GM18526 (cell line): ENCODE data around the gene B9D1.

Source experiments
- POLR2A ChIP-seq: IDR thresholded peaks from 3 replicates; pipeline ENCODE4 v1.6.1; 2011; ENCODE audit not compliant: insufficient read length; ENCODE audit errors: extremely low read depth

B9D1 gene

DNA sequence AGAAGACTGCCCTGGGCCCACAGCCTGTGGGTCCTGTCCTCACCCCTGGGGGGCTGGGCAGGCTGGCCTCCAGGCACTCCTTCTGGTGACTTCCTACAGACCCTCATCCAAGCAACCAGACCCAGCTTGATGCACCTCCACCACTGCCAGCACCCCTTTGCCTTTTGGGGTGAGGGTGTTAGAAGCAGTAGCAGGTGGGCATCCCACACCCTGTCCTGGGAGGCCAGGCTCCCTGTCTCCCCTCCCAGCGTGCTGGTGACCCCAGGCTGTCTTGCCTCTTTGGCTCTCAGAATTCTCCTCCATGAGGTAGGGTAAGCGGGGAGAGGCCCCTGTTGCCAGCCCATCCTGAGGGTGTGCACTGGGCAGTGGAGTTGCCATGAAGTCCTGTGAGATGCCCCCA, 33.4 kb downstream of the B9D1 start:
- no peak for TF ChIP-seq POLR2A

DNA sequence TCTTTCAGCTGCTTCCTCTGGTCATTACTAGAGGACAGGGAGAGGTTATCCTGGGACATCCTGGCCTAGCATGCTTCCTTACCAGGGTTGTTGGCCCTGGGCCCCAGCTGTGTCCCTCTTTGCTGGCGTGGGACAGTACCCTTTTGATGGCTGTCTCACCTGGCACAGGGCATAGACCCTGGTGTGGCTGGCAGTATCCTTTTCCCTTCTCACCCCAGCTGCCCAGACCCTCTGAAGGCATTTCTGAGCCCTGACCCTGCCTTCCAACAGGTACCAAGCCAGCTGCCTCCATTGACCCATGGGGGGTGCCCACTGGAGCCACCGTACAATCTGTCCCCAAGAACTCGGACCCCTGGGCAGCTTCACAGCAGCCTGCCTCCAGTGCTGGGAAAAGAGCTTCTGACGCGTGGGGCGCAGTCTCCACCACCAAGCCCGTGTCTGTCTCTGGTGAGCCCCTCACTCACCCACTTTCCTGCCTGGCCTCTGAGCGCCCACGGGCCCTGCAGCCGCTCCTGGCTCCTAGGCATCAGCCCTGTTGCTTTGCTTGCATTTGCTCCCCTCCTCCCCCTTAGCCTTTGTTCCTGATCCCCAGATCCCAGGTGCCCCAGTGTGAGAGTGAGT, 34.0 kb downstream of the B9D1 start:
- no peak for TF ChIP-seq POLR2A

DNA sequence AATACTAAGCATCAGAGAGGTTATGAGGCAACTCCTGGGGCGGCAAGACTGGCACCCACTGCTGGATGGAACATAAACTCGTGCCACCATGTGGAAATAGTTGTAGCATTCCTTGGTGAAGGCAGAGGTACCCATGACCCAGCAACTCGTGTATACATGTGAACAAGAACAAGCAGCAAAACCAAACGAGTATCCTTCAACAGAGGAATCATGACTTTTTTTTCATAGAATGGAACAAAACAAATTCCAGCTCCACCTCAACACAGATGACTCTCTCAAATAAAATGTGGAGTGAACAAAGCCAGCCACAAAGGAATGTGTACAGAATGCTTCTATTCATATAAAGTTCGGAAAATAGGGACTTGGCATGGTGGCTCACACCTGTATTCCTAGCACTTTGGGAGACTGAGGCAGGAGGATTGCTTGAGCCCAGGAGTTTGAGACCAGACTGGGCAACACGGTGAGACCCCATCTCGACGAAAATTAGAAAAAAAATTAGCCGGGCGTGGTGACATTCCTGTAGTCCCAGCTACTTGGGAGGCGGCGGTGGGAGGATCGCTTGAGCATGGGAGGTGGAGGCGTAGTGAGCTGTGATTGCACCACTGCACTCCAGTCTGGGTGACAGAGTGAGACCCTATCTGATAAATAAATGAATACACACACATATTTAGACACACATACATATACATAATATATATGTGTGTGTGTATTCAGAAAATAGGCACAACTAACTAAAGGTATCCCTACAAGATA, 35.3 kb downstream of the B9D1 start:
- TF ChIP-seq POLR2A: no peak

DNA sequence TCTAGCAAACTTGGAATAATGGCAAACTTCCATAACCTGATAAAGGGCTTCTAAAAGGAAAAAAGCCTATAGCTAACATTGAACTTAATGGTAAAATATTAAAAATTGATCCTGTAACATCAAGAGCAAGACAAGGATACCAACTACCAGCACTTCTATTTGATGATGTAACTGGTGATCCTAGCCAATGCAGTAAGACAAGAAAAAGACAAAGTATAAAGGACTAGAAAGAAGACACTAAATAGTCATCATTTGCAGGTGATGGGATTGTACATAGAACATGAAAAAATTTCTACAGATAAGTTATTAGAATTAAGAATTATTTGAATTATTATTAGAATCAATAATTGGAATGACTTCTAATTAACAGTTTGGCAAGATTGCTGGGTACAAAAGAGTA, 37.0 kb downstream of the B9D1 start:
- no peak for TF ChIP-seq POLR2A

DNA sequence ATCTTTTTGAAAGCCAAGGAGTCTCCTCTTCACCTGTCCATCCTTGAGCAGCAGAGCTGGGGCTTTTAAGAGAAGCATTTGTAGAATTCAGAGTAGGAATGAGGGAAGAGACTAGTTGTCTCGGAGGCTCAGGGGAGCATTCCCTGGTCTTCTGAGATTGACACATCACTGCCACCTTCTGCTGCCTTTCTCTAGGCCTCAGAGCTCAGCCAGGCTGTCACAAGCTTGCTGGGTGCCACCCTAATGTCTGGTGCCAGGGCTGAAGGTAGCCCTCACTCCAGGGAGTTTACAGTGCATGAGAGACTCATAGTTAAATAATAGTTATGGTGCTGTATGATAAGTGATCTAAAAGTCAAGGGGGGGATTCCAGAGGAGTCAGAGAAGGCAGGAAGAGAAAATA, 39.7 kb downstream of the B9D1 start:
- TF ChIP-seq POLR2A: no peak

DNA sequence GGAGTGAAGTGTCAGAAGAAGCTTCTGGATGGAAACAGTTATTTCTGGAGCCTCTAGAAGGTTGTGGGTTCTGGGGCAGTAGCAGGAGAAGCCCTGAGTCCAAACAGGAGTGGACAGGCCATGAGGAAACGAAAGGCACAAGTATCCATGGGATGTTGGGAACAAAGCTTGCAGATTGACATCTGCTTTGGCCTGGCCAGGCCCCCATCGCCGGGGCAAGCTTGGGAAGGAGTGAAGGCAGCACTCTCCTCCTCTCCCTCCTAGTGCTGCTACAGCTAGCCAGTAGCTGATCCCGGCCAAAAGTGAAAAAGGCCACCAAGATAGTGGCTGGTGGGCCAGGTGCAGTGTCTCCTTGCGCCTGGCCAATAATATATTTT, 40.4 kb downstream of the B9D1 start:
- no peak for TF ChIP-seq POLR2A

DNA sequence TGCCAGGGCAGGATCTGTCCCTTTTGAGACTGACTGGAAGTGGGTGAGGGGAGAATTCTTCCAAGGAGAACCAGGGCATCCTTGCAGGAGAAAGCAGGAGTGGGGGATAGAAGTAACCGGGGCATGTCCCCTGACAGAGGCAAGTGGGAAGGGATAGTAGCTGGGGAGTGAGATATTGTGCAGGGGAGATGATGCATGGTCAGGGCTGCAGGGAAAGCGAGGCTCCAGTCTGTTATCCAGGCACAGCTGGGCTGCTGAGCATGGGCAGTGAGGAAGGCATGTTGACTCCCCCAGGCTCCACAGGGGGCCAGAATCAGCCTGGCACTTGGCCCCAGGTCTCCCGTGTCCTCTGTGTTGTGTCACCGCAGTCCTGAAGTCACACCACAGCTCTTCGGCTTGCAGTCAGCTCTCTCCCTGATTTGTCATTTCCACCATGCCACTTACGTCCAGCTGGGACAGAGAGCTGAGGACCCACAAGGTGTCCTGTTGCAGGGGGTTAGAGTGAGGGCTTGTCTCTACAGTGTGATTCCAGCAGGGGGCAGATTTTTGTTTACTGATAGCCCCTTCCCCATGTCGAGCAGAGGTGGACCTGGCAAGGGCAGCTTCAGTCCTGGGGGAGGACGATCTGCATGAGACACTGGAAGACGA, 40.9 kb downstream of the B9D1 start:
- TF ChIP-seq POLR2A: no peak

DNA sequence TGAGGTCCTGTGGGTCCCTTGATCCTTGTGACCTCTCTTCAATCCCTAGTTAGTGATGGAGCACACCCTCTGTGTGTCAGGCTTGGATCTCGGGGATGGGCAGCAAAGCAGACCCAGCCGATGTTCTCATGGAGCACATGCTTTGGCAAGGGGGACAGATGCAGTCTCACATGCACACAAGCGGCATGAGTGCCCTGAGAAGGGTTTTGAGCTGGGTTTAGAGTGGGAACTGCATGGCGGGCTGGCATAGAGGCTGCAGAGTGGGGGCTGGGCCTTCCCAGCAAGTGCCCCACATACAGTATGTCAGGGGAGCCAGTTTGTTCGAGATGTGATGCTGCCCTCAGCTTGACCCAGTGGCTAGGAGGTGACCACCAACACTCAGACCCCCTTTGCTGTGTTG, 41.6 kb downstream of the B9D1 start:
- no peak for TF ChIP-seq POLR2A

DNA sequence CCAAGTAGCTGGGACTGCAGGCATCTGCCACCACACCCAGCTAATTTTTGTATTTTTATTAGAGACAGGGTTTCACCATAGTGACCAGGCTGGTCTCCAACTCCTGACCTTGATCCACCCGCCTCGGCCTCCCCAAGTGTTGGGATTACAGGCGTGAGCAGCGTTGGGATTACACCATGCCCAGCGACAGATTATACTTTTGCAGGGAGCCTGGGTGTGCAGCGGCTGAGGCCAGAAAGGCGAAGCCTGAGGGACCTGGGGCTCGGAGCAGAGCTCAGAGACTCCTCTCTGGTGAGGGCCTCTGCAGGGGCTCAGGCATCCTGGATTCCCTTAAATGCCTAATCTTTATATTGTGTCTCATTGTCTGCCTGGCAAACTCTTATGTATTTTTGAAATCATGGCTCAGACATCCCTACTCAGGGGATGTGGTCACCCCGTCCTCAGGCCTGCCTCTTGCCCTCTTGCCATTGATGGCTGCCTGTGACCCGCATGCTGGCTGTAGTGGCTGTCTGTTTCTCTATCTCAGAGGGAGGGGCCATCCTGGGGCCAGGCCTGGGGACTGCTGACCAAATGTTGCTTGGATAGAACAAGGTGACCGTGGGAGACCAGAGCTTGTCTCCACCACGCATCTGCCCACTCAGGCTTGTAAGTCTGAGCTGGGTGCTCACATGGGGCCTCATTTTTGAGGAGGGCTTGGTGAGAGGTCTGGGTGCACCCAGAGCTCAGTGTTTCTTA, 42.6 kb downstream of the B9D1 start:
- TF ChIP-seq POLR2A: no peak

DNA sequence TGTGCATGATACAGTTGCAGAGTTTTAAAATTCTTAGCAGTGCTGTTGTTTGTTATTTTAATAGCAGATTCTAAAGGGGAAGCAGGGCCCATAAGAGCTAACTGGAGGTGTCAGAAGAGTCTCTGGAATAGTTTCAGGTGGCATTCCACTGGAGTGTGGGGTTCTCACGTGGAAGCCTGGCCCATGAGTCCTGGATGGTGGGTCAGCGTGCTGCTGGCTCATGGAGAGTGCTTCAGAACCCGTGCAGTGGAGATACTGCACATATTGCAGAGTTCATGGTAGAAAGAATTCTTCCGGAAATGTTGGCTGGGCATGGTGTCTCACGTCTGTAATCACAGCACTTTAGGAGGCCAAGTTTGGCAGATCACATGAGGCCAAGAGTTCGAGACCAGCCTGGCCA, 43.9 kb downstream of the B9D1 start:
- no peak for TF ChIP-seq POLR2A

DNA sequence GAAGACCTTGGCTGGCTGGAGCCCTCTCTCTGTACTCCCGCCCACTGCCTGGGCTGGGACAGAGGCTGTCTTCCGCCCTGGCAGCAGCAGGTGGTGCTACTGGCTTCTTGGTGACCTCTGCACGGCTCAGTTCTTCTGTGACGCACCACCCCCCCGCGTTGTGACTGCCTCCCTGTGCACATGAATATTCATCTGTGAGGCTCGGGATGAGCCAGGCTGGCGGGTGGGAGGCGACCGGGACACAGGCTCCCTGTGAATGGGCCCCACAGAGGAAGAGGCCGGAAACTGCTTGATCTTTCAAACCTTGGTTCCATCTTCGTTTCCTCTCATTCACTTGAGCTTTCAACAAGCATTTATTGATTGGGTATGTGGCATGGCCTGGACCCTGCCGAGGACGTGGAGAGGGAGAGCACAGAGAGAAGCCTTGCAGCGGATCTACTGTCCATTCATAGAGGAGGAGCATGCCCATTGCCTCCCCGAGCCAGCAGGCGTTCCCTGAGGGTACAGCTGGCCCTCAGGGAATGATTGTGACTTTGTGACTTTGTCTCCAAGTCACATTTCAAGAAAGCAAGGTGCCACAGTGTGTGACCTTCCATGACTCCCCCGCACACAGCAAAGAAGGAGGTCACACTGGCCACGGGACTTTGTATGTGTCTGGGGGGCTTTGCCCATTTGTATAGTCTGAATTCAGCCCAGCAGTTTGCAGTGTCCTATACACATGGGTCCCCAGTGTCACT, 45.0 kb downstream of the B9D1 start:
- no peak for TF ChIP-seq POLR2A

DNA sequence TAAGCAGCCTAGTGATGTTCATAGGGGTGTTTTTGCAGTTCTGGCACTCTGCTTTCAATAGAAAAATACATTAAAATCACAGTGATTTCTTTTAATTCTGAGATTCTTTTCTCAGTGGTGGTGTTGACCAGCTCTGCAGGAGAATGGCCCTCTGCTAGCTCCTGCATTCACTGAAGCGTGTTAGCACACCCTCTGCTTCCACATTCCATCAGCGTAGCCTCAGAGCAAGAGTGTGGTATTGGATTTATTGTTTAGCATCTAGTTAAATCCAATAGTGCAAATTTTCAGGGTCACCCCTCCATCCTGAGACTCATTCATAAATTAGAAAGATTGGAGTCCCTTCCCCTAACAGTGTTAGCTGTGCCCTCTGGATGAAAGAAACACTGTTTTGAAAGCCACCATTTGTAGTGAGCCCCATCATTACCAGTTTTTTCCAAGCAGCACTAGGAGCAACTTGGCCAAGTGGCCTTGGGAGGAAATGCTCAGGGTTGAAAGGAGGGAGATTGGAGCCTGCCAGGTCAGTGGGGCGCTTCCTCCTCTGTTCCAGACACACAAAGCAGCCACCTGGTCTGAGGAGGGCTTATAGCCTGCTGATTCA, 45.7 kb downstream of the B9D1 start:
- TF ChIP-seq POLR2A: no peak

DNA sequence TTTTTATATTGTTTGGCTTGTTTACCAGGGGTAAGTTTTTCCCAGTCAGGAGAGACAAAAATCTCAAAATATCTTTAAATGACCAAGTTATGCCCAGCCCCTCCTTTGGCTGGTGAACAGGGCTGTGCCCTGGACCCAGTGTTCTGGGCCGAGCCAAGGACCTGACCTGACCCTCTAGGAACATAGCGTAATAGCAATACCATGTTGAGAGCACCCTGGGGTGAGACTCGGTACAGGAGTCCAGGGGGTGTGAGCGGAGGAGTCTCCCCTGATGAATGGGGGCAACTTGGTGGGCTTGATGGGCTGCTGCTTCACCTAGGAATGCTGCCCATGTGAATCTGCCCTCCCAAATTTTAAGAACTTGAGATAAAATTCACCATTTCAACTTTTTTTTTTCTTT, 47.4 kb downstream of the B9D1 start:
- no peak for TF ChIP-seq POLR2A

DNA sequence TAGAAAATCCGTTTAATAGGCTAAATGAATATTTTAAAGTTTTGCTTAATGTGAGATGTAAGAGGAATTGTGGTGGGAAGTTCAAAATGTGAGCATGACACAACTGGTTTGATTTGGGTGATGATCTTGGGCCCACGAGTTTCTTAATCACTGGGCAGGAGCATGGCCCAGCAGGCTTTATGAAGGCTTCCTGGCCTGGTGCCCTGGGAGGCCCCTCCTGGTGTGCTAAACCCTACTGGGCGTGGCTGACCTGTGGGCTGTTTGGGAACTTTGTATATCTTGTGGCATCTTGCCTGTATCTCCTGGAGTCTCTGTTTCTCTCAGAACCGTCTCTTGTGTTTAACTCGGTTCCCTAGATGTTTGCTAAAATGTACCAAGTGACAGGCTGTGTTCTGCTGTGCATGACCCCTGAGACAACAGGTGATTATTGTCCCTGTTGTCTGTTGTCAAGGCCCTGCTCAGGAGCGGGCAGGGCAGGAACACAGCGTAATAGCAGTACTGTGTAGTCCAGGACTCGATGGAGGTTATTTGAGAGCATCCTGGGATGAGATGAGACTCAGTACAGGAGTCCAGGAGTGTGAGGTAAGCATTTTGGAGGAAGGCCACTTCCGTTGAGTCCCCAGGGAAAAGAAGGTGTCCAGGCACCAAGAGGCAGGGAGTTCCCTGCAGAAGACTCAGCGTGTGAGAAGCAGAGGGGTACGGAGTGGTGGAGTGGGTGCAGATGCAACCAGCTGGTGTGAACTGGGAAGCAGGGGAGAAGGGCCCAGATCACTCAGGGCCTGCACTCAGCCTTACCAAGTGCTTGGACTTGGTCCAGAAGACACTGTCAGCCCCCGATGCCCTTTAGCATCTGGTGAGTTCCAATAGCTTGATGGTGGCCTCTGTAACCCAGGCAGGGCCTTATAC, 48.5 kb downstream of the B9D1 start:
- TF ChIP-seq POLR2A: no peak
